RWPE2 (cell line): ENCODE results near the gene RMND5B.
A peak's percentile ranks its signal among the peaks of the same experiment; 100 is the strongest.

Source experiments
- ATAC-seq: fragments of 200-7000 bp; cut with Tn5 transposase; 3 replicates; pipeline ENCODE4 v1.9.1; 2021; ENCODE audit warnings: low read depth
- DNase-seq: peaks from one replicate; pipeline ENCODE4 v3.0.0-alpha.2; 2020; ENCODE audit warnings: low spot score
- H3K27ac ChIP-seq: fragments of 450-650 bp; 2 replicates; pipeline ENCODE4 v1.5.1; 2017; ENCODE audit warnings: mild to moderate bottlenecking; ENCODE audit not compliant: poor library complexity, severe bottlenecking
- H3K27me3 ChIP-seq: fragments of 250-450 bp; sonication (Bioruptor Pico); 2 replicates; pipeline ENCODE4 v1.5.1; 2021; ENCODE audit warnings: mild to moderate bottlenecking, moderate library complexity; ENCODE audit not compliant: insufficient read depth, poor library complexity, severe bottlenecking
- H3K36me3 ChIP-seq: fragments of 250-450 bp; sonication (Bioruptor Pico); 2 replicates; pipeline ENCODE4 v1.5.1; 2020; ENCODE audit warnings: low read depth, mild to moderate bottlenecking, moderate library complexity
- H3K4me1 ChIP-seq: fragments of 250-450 bp; sonication (Bioruptor Pico); 2 replicates; pipeline ENCODE4 v1.5.1; 2021; ENCODE audit warnings: mild to moderate bottlenecking, moderate library complexity; ENCODE audit not compliant: insufficient read depth, poor library complexity, severe bottlenecking
- H3K4me3 ChIP-seq: fragments of 250-450 bp; sonication (Bioruptor Pico); 2 replicates; pipeline ENCODE4 v1.5.1; 2021; ENCODE audit warnings: mild to moderate bottlenecking, moderate library complexity; ENCODE audit not compliant: severe bottlenecking
- H3K9me3 ChIP-seq: fragments of 250-450 bp; sonication (Bioruptor Pico); 2 replicates; pipeline ENCODE4 v1.5.1; 2021; ENCODE audit warnings: mild to moderate bottlenecking, moderate library complexity; ENCODE audit not compliant: severe bottlenecking
- TF ChIP-seq, protein P1 (sequence below): fragments of 450-650 bp; IDR thresholded peaks from one replicate; pipeline ENCODE4 v1.5.1; 2017; ENCODE audit warnings: mild to moderate bottlenecking, moderate library complexity; ENCODE audit not compliant: poor library complexity, severe bottlenecking

The RMND5B gene

DNA sequence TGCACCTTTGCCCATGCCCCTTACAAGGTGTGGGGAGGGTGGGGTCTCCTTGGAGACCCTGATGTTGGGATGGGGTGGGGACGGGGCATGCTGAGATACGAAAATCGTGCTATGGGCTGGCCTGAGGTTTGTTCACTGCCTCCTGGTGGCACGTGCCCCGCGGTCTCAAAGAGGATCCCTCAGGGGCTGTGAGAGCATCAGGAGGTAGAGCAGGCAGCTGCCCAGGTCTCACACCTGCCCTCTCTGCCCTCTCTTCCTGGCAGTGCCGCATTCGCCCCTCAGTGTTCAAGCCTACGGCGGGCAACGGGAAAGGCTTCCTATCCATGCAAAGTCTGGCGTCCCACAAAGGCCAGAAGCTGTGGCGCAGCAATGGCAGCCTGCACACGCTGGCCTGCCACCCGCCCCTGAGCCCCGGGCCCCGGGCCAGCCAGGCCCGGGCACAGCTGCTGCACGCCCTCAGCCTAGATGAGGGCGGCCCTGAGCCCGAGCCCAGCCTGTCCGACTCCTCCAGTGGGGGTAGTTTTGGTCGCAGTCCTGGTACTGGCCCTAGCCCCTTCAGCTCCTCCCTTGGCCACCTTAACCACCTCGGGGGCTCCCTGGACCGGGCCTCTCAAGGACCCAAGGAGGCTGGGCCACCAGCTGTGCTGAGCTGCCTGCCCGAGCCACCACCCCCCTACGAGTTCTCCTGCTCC, 10.8 kb upstream of the RMND5B start:
- peaks cover 5% of the 10 kb centered on the region for H3K4me1 ChIP-seq
- H3K4me3 ChIP-seq: no peak overlapping the region
- H3K27ac ChIP-seq: no peak overlapping the region
- H3K27me3 ChIP-seq: no peaks in the 10 kb centered on the region
- H3K36me3 ChIP-seq: no peaks in the 10 kb centered on the region
- DNase-seq (no peak), ATAC-seq (no peak)
- H3K9me3 ChIP-seq: no peaks in the 10 kb centered on the region
- TF ChIP-seq, protein P1, sequence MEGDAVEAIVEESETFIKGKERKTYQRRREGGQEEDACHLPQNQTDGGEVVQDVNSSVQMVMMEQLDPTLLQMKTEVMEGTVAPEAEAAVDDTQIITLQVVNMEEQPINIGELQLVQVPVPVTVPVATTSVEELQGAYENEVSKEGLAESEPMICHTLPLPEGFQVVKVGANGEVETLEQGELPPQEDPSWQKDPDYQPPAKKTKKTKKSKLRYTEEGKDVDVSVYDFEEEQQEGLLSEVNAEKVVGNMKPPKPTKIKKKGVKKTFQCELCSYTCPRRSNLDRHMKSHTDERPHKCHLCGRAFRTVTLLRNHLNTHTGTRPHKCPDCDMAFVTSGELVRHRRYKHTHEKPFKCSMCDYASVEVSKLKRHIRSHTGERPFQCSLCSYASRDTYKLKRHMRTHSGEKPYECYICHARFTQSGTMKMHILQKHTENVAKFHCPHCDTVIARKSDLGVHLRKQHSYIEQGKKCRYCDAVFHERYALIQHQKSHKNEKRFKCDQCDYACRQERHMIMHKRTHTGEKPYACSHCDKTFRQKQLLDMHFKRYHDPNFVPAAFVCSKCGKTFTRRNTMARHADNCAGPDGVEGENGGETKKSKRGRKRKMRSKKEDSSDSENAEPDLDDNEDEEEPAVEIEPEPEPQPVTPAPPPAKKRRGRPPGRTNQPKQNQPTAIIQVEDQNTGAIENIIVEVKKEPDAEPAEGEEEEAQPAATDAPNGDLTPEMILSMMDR: no peak

GRCh38 chr5:178120607-178121357, 10.0 kb upstream of the RMND5B start:
- H3K4me3 ChIP-seq: no peak overlapping the region
- H3K27ac ChIP-seq: no peak overlapping the region
- H3K36me3 ChIP-seq: no peaks in the 10 kb centered on the region
- H3K4me1 ChIP-seq: peaks cover 5% of the 10 kb centered on the region
- H3K9me3 ChIP-seq: no peaks in the 10 kb centered on the region
- TF ChIP-seq, protein P1: peak; percentile 45
- ATAC-seq (peak; percentile 49), DNase-seq (peak; percentile 78)
- H3K27me3 ChIP-seq: no peaks in the 10 kb centered on the region

DNA sequence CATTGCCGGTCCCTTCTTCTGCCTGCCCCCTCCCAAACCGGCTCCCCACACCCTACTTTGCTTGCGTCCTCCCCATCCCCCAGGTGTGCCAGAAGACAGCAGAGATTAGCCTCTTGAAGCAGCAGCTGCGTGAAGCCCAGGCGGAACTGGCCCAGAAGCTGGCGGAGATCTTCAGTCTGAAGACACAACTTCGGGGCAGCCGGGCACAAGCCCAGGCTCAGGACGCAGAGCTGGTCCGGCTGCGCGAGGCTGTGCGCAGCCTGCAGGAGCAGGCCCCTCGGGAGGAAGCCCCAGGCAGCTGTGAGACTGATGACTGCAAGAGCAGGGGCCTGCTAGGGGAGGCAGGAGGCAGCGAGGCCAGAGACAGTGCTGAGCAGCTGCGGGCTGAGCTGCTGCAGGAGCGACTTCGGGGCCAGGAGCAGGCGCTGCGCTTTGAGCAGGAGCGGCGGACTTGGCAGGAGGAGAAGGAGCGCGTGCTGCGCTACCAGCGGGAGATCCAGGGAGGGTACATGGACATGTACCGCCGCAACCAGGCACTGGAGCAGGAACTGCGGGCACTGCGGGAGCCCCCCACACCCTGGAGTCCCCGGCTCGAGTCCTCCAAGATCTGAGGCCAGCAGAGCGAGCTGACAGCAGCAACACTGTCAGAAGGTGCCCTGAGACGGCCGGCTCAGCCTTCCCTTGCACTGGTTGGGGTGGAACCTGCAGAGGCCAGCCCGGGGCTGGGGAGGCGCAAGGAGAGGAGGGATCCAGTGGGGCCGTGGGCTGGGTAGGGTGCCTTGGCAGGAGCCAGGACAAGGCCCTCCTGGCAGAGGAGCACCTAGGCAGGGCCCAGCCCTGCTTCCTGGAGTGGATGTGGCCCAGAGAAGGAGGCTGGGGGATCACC, 9.2 kb upstream of the RMND5B start:
- ATAC-seq (no peak), DNase-seq (peak; percentile 78)
- Histone ChIP-seq H3K27ac (no peak overlapping the region), H3K36me3 (no peaks in the 10 kb centered on the region), H3K4me1 (peaks cover 5% of the 10 kb centered on the region), H3K9me3 (no peaks in the 10 kb centered on the region), H3K4me3 (no peak overlapping the region), H3K27me3 (no peaks in the 10 kb centered on the region)
- TF ChIP-seq, protein P1: no peak

GRCh38 chr5:178122346-178122745, 8.5 kb upstream of the RMND5B start:
- DNase-seq (no peak), ATAC-seq (no peak)
- Histone ChIP-seq H3K27me3 (no peaks in the 10 kb centered on the region), H3K27ac (no peak overlapping the region), H3K9me3 (no peaks in the 10 kb centered on the region), H3K36me3 (no peaks in the 10 kb centered on the region), H3K4me1 (peaks cover 5% of the 10 kb centered on the region), H3K4me3 (no peak overlapping the region)
- TF ChIP-seq, protein P1: no peak
